Measurements from ENCODE around the gene ZFAND2B. TPM values are rescaled to one million over a fixed set of nuclear protein-coding genes. Genes with fewer than 3 reads are reported as not detected.
A peak's percentile ranks its signal among the peaks of the same experiment; 100 is the strongest.

Gene ZFAND2B
- total and polyA plus RNA-seq, 2 donors from 2014 or later = 44.8 to 72.6 TPM

DNA sequence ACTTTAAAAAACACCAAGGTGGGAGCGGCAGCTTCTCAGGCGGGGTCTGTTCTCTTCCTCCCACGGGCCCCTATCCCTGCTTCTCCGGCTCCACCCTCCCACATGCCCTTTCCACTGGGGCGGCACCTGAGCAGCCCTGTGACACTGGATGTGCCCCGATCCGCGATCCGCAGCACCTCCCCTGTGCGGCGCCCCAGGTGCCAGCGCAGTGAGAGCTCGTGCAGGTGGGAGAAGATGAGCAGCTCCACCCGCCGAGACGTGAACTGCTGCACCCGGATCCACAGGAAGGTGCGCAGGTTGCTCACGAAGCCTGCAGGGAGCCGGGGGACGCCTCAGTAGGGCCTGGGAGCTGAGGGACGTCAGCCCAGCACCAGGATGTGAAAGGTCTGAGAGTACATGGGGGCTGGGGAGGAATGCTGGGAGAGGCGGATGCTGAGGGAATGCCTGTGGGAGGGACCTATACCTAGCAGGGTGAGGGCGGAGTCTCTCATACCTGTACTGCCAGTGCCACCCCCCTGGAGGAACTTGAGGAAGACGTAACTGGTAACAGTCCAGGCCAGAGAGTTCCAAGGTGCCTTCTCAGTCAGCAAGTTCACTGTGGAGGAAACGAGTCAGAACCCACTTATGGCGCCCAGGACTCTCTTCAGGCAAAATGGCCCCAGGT lies 9.4 kb downstream of the ZFAND2B start:
- Histone ChIP-seq H3K27ac (ENCODE audit: low read depth in 2 of 2, low read length in 2 of 2) (no peak overlapping the region), H3K27me3 (ENCODE audit: control insufficient read depth, insufficient read depth, low read length) (no peaks in the 10 kb centered on the region), H3K4me3 (ENCODE audit: low read length in 3 of 3) (no peak overlapping the region), H3K4me1 (ENCODE audit: control insufficient read depth in 2 of 3, insufficient read depth in 2 of 3, low read depth in 1 of 3, low read length in 3 of 3) (peaks cover 0 to 16% (median 6%) of the 10 kb centered on the region in 3 donors), H3K9ac (ENCODE audit: low read length in 3 of 3) (no peak overlapping the region), H3K9me3 (ENCODE audit: control insufficient read depth in 2 of 3, insufficient read depth in 1 of 3, low read length in 3 of 3) (no peaks in the 10 kb centered on the region), H3K36me3 (ENCODE audit: control insufficient read depth in 2 of 3, insufficient read depth in 3 of 3, low read length in 3 of 3) (peaks cover 2 to 31% (median 14%) of the 10 kb centered on the region in 3 donors)
- TF ChIP-seq, protein P1, sequence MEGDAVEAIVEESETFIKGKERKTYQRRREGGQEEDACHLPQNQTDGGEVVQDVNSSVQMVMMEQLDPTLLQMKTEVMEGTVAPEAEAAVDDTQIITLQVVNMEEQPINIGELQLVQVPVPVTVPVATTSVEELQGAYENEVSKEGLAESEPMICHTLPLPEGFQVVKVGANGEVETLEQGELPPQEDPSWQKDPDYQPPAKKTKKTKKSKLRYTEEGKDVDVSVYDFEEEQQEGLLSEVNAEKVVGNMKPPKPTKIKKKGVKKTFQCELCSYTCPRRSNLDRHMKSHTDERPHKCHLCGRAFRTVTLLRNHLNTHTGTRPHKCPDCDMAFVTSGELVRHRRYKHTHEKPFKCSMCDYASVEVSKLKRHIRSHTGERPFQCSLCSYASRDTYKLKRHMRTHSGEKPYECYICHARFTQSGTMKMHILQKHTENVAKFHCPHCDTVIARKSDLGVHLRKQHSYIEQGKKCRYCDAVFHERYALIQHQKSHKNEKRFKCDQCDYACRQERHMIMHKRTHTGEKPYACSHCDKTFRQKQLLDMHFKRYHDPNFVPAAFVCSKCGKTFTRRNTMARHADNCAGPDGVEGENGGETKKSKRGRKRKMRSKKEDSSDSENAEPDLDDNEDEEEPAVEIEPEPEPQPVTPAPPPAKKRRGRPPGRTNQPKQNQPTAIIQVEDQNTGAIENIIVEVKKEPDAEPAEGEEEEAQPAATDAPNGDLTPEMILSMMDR (IDR thresholded peaks at IDR 0.05; ENCODE audit: borderline replicate concordance, extremely low read depth, insufficient read depth) = no peak
- FAIRE-seq (no peak), DNase-seq (peak; percentile 31 to 74 (median 63))
- intact Hi-C loops (cut with DNase I) = no loop called here

DNA sequence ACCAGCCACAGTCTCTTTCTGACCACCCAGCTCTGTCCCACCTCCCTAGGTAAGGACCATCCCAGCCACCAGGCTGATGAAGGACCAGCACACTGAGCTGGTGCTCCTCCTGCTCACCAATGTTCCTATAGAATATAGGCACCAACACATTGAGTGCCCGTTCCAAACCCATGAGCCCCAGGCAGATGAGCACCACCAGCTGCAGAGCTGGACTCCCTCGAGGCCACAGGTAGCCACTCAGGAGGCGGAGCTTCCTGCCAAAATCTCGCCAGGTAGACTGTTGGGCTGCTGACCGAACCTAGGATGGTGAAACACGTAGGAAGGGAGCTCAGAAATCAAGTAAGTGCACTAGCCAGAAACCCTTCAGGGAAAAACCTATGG lies 9.9 kb downstream of the ZFAND2B start:
- TF ChIP-seq, protein P1 (IDR thresholded peaks at IDR 0.05; ENCODE audit: borderline replicate concordance, extremely low read depth, insufficient read depth) = no peak
- Histone ChIP-seq H3K9ac (ENCODE audit: low read length in 3 of 3) (no peak overlapping the region), H3K9me3 (ENCODE audit: control insufficient read depth in 2 of 3, insufficient read depth in 1 of 3, low read length in 3 of 3) (no peaks in the 10 kb centered on the region), H3K36me3 (ENCODE audit: control insufficient read depth in 2 of 3, insufficient read depth in 3 of 3, low read length in 3 of 3) (peaks cover 2 to 36% (median 14%) of the 10 kb centered on the region in 3 donors), H3K27ac (ENCODE audit: low read depth in 2 of 2, low read length in 2 of 2) (no peak overlapping the region), H3K4me3 (ENCODE audit: low read length in 3 of 3) (no peak overlapping the region), H3K4me1 (ENCODE audit: control insufficient read depth in 2 of 3, insufficient read depth in 2 of 3, low read depth in 1 of 3, low read length in 3 of 3) (peaks cover 0 to 16% (median 6%) of the 10 kb centered on the region in 3 donors), H3K27me3 (ENCODE audit: control insufficient read depth, insufficient read depth, low read length) (no peaks in the 10 kb centered on the region)
- intact Hi-C loops (cut with DNase I) = no loop called here
- FAIRE-seq = no peak
- DNase-seq = no peak

DNA sequence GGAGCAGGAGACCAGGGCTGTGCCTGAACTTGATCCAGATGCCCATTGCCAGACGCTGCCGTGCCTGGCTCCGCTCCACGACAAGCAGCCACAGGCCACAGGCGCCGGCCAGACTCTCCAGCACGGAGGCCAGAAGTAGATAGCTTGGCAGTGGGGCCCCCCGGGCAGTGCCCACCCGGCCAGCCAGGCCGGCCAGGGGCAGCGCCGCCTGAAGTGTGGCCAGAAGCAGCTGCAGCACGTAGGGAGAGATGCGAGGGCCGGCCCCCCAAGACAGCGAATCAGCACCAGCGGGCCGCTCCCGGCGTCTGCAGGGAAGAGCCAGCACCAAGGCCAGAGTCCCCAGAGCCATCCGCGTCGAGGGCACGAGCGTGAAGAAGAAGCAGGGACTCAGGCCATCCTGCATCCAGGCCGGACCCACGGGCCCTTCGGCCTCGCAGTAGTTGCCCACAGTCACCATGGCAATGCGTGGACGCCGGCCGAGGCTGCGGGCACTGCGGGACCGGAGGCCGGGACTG lies 11.7 kb downstream of the ZFAND2B start:
- peak; percentile 74 to 92 (median 84) for DNase-seq

More for the DNA sequence above, 11.7 kb downstream of the ZFAND2B start:
- TF ChIP-seq, protein P1 (IDR thresholded peaks at IDR 0.05; ENCODE audit: borderline replicate concordance, extremely low read depth, insufficient read depth) = no peak
- Histone ChIP-seq H3K4me1 (ENCODE audit: control insufficient read depth in 2 of 3, insufficient read depth in 2 of 3, low read depth in 1 of 3, low read length in 3 of 3) (peaks cover 0 to 16% (median 6%) of the 10 kb centered on the region in 3 donors), H3K4me3 (ENCODE audit: low read length in 3 of 3) (peak overlapping the region; percentile 50 to 64 (median 55)), H3K9ac (ENCODE audit: low read length in 3 of 3) (peak overlapping the region in 2 of 3 donors; percentile 22 to 71), H3K36me3 (ENCODE audit: control insufficient read depth in 2 of 3, insufficient read depth in 3 of 3, low read length in 3 of 3) (peaks cover 2 to 51% (median 22%) of the 10 kb centered on the region in 3 donors), H3K27ac (ENCODE audit: low read depth in 2 of 2, low read length in 2 of 2) (peak overlapping the region; percentile 85 to 88), H3K9me3 (ENCODE audit: control insufficient read depth in 2 of 3, insufficient read depth in 1 of 3, low read length in 3 of 3) (no peaks in the 10 kb centered on the region), H3K27me3 (ENCODE audit: control insufficient read depth, insufficient read depth, low read length) (no peaks in the 10 kb centered on the region)
- intact Hi-C loops (cut with DNase I) = no loop called here
- FAIRE-seq = no peak
